ENCODE results near the gene MAPK1.

MAPK1 gene

GRCh38 chr22:21778705-21779363 lies 88.6 kb downstream of the MAPK1 start:
- DNase-seq (ENCODE audit: low read depth) = no peak

GRCh38 chr22:21771631-21771976 lies 95.8 kb downstream of the MAPK1 start:
- no peak for DNase-seq (ENCODE audit: low read depth)
- no peak overlapping the region for H3K4me3 ChIP-seq (ENCODE audit: low read depth, low read length)
- TF ChIP-seq, protein P1, sequence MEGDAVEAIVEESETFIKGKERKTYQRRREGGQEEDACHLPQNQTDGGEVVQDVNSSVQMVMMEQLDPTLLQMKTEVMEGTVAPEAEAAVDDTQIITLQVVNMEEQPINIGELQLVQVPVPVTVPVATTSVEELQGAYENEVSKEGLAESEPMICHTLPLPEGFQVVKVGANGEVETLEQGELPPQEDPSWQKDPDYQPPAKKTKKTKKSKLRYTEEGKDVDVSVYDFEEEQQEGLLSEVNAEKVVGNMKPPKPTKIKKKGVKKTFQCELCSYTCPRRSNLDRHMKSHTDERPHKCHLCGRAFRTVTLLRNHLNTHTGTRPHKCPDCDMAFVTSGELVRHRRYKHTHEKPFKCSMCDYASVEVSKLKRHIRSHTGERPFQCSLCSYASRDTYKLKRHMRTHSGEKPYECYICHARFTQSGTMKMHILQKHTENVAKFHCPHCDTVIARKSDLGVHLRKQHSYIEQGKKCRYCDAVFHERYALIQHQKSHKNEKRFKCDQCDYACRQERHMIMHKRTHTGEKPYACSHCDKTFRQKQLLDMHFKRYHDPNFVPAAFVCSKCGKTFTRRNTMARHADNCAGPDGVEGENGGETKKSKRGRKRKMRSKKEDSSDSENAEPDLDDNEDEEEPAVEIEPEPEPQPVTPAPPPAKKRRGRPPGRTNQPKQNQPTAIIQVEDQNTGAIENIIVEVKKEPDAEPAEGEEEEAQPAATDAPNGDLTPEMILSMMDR (IDR thresholded peaks at IDR 0.05; ENCODE audit: low read depth, low read length, missing control alignments) = no peak

More at GRCh38 chr22:21778705-21779363, 88.6 kb downstream of the MAPK1 start:
- no peak overlapping the region for H3K4me3 ChIP-seq (ENCODE audit: low read depth, low read length)
- TF ChIP-seq, protein P1 (IDR thresholded peaks at IDR 0.05; ENCODE audit: low read depth, low read length, missing control alignments) = no peak

GRCh38 chr22:21768435-21768834 lies 99.0 kb downstream of the MAPK1 start:
- no peak for DNase-seq (ENCODE audit: low read depth)
- TF ChIP-seq, protein P1 (IDR thresholded peaks at IDR 0.05; ENCODE audit: low read depth, low read length, missing control alignments) = no peak
- H3K4me3 ChIP-seq (ENCODE audit: low read depth, low read length) = no peak overlapping the region

DNA sequence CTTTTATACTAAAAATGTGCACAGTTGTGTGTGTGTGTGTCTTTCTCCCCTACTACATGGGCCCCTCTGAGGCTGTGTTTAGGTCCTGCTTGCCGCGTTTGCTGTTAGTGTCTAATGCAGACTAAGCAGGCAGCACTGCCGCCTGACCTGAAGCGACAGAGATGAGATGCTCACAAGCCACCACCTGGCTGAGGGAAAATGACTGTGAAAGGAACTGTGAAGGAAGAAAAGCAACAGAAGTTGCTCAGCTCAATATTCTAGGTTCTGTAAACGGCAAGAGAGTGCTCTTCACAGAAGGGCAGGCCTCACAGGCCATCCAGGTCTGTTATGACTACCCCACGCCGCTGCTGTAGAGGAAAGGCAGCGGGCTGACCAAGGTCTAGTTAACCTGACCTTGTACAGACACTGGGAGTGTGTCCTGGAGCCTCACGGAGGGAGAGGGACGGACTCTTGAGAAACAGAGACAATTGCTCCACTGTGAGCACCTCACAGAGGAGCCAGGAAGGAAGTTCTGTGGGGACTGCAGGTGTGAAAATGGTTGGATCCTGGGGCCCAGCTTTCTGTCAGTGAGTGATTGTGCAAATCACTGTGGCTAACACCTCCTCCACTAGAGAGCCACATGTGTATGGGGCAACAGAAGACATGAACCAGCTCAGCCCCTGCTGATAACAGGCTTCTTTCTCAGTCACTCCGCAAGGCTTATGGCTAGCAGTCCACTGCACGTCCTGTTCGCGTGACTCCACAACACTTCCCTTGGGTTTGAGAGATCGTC lies 100.6 kb downstream of the MAPK1 start:
- no peak overlapping the region for H3K4me3 ChIP-seq (ENCODE audit: low read depth, low read length)
- TF ChIP-seq, protein P1 (IDR thresholded peaks at IDR 0.05; ENCODE audit: low read depth, low read length, missing control alignments) = no peak
- no peak for DNase-seq (ENCODE audit: low read depth)

- TF ChIP-seq, protein P1 (IDR thresholded peaks at IDR 0.05; ENCODE audit: low read depth, low read length, missing control alignments) = no peak
- no peak overlapping the region for H3K4me3 ChIP-seq (ENCODE audit: low read depth, low read length)
- DNase-seq (ENCODE audit: low read depth) = no peak
Measured at GRCh38 chr22:21765909-21766529, 101.4 kb downstream of the MAPK1 start.

DNA sequence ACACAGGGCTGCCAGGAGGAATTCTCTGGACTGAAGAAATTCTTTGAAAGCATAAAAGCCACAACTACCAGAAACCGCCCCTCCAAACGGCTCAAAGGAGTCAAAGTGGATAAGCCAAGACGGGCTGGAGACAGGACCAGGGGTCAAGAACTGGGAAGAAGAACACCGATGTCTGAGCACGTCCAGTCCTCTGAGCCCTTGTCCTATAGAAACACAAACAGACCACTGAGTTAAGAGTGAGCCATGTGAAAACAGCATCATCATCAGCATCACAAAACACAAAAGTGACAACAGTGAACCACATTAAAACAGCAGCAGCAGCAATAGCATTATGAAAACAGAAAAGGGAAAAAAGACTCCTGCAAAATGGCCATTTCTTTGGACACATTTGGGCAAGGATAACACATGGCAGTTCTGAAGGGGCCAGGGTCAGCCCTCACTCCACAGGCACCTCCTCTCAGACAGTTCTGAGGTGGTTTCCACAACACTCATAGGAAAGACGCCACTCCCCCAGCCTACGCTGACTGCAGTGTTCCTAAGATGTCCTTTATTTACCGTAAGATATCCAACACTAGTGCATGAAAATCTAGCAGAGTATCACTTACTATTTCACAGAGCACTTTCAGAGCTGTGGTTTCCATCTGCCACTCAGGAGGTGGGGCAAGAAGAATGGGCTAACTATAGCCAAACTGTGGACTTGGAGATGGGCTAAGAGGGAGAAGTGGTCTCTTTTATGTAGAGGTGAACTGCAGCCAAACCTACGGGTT lies 103.2 kb downstream of the MAPK1 start:
- TF ChIP-seq, protein P1 (IDR thresholded peaks at IDR 0.05; ENCODE audit: low read depth, low read length, missing control alignments) = no peak
- no peak for DNase-seq (ENCODE audit: low read depth)
- no peak overlapping the region for H3K4me3 ChIP-seq (ENCODE audit: low read depth, low read length)
